Measurements from ENCODE around the gene NRDE2. TPM values are rescaled to one million over a fixed set of nuclear protein-coding genes. Genes with fewer than 3 reads are reported as not detected.

Gene NRDE2
- total RNA-seq, 4 donors from 2014 or later, result 7.5 to 18.3 (median 10.2) TPM

- DNase-seq (ENCODE audit: low spot score in 2 of 2), result no peak
- intact Hi-C loops (cut with DNase I; ENCODE audit: low total_unique reads), result no loop called here
- TF ChIP-seq CTCF (IDR thresholded peaks at IDR 0.05) (no peak), POLR2A (IDR thresholded peaks at IDR 0.05) (no peak)
- 76 to 82% methylated on average over 4 of the region's 4 CpGs for WGBS, 2 donors
- H3K4me3 ChIP-seq (ENCODE audit: low read depth, poor library complexity, severe bottlenecking), result no peak overlapping the region
Observed at GRCh38 chr14:90375934-90376333, 44.2 kb upstream of the NRDE2 start.

DNA sequence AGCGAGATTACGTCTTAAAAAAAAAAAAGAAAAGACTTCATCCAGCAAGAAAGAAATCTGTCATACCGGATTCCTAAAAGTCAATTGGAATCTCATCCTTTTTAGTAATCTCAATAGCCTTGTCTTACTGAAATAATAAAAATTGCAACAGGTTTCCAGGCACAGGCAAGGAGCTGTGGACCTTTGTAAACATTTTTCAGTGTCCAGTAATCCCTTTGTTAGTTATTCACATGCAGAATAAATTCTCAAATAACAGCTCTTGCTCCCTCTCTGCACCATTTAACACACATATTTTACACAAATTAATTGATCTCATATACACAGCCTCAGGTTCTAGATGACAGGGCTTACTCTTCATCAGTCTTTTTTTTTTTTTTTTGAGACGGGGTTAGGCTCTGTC is 43.1 kb upstream of the NRDE2 start:
- 91 to 93% methylated on average over 4 of the region's 4 CpGs for WGBS, 2 donors
- H3K4me3 ChIP-seq (ENCODE audit: low read depth, poor library complexity, severe bottlenecking), result no peak overlapping the region
- DNase-seq (ENCODE audit: low spot score in 2 of 2), result no peak
- TF ChIP-seq POLR2A (IDR thresholded peaks at IDR 0.05) (no peak), CTCF (IDR thresholded peaks at IDR 0.05) (no peak)
- intact Hi-C loops (cut with DNase I; ENCODE audit: low total_unique reads), result no loop called here

GRCh38 chr14:90373887-90374286 is 42.1 kb upstream of the NRDE2 start:
- no peak for DNase-seq (ENCODE audit: low spot score in 2 of 2)
- 71 to 92% methylated on average over 6 of the region's 6 CpGs for WGBS, 2 donors
- intact Hi-C loops (cut with DNase I; ENCODE audit: low total_unique reads), result no loop called here
- no peak for TF ChIP-seq CTCF (IDR thresholded peaks at IDR 0.05)
- TF ChIP-seq POLR2A (IDR thresholded peaks at IDR 0.05), result no peak
- H3K4me3 ChIP-seq (ENCODE audit: low read depth, poor library complexity, severe bottlenecking), result no peak overlapping the region

GRCh38 chr14:90368946-90369721 is 37.4 kb upstream of the NRDE2 start:
- intact Hi-C loops (cut with DNase I; ENCODE audit: low total_unique reads), result no loop called here
- no peak for TF ChIP-seq POLR2A (IDR thresholded peaks at IDR 0.05)
- TF ChIP-seq CTCF (IDR thresholded peaks at IDR 0.05), result no peak
- 56 to 67% methylated on average over 1 of the region's 1 CpG for WGBS, 2 donors
- no peak overlapping the region for H3K4me3 ChIP-seq (ENCODE audit: low read depth, poor library complexity, severe bottlenecking)
- no peak for DNase-seq (ENCODE audit: low spot score in 2 of 2)

DNA sequence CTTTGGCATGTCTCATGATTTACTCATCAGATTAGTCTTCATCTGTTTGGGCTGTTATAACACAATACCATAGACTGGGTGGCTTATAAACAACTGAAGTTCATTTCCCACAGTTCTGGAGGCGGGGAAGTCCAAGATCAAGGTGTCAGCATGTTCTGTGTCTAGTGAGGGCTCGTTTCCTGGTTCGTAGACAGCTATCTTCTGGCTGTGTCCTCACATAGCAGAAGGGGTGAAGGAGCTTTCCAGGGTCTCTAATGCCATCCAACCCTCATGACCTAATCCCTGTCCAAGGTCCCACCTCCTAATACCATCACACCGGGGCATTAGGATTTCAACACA is 30.8 kb upstream of the NRDE2 start:
- WGBS, 2 donors, result 86 to 92% methylated on average over 4 of the region's 4 CpGs
- intact Hi-C loops (cut with DNase I; ENCODE audit: low total_unique reads), result no loop called here

More for the DNA sequence above, 30.8 kb upstream of the NRDE2 start:
- TF ChIP-seq POLR2A (IDR thresholded peaks at IDR 0.05) (no peak), CTCF (IDR thresholded peaks at IDR 0.05) (no peak)
- no peak overlapping the region for H3K4me3 ChIP-seq (ENCODE audit: low read depth, poor library complexity, severe bottlenecking)
- DNase-seq (ENCODE audit: low spot score in 2 of 2), result no peak
